ENCODE data around the gene WWOX. TPM values are rescaled to one million over a fixed set of nuclear protein-coding genes. Genes with fewer than 3 reads are reported as not detected.

WWOX gene
- total RNA-seq, 1 experiment from 2014 or later = 15.6 TPM

- H4K8ac ChIP-seq (replicated peaks; ENCODE audit: insufficient read length, low read depth, low read length) = no peak overlapping the region
- no peak overlapping the region; a peak in 1 of 7 replicates for H3K27ac Mint-ChIP-seq
- H2BK12ac ChIP-seq (ENCODE audit: insufficient read length, low read depth, low read length) = no peak overlapping the region
- TF ChIP-seq CTCF (conservative IDR thresholded peaks at IDR 0.05) = no peak
- no peak overlapping the region for H2BK5ac ChIP-seq (ENCODE audit: insufficient read length, low read length)
- H3K4me3 Mint-ChIP-seq = no peak overlapping the region
- WGBS (ENCODE audit: extremely low coverage, insufficient read length, low lambda C conversion rate) = no CpG with 5 or more reads among the region's 9 CpGs
- H3K14ac ChIP-seq (ENCODE audit: insufficient read depth, low read length) = no peak overlapping the region
- peaks cover 3 to 9% (median 5%) of the 10 kb centered on the region in 3 experiments; a peak in 6 of 7 replicates for H3K36me3 Mint-ChIP-seq (ENCODE audit: insufficient read depth in 1 of 3, low read depth in 3 of 3)
- H4K5ac ChIP-seq (ENCODE audit: insufficient read length, low read depth, low read length) = no peak overlapping the region
- no peak overlapping the region for H3K23ac ChIP-seq (ENCODE audit: insufficient read length, low read depth, low read length)
- no peak overlapping the region for H3K56ac ChIP-seq (ENCODE audit: insufficient read length, low read depth, low read length)
- no peaks in the 10 kb centered on the region for H3K27me3 Mint-ChIP-seq (ENCODE audit: low read depth)
- no peak overlapping the region for H3T11ph ChIP-seq (ENCODE audit: low read length)
- H2AK5ac ChIP-seq (ENCODE audit: insufficient read length, low read length) = no peak overlapping the region
- H3K9me3 ChIP-seq (ENCODE audit: control insufficient read depth, low read depth, low read length) = no peaks in the 10 kb centered on the region
- no peak overlapping the region for H2BK20ac ChIP-seq (ENCODE audit: low read depth, low read length, poor library complexity, severe bottlenecking)
- H3K9ac ChIP-seq (ENCODE audit: extremely low read depth, insufficient read length, low read length) = no peak overlapping the region
- no peak overlapping the region for H3K18ac ChIP-seq (ENCODE audit: insufficient read length, low read depth, low read length)
- H3K79me1 ChIP-seq (ENCODE audit: insufficient read depth, low read depth, low read length, poor library complexity, severe bottlenecking) = no peaks in the 10 kb centered on the region
- H3K4ac ChIP-seq (ENCODE audit: low read depth, low read length) = no peak overlapping the region
- no peak for DNase-seq
- peaks cover 8 to 13% of the 10 kb centered on the region in 2 experiments; a peak in 4 of 5 replicates for H3K9me3 Mint-ChIP-seq
- no peaks in the 10 kb centered on the region for H4K20me1 ChIP-seq (ENCODE audit: control insufficient read depth, insufficient read depth, insufficient read length)
- H3K27me3 ChIP-seq (ENCODE audit: insufficient read depth, low read length) = no peaks in the 10 kb centered on the region
- H3K27ac ChIP-seq (ENCODE audit: insufficient read length, low read depth, low read length) = no peak overlapping the region
- no peak overlapping the region for H2BK15ac ChIP-seq (ENCODE audit: low read depth, low read length)
- H3K4me1 Mint-ChIP-seq = peaks cover 8 to 10% of the 10 kb centered on the region in 2 experiments; a peak in 3 of 4 replicates
- H3K79me2 ChIP-seq (ENCODE audit: insufficient read depth, low read length) = no peaks in the 10 kb centered on the region
- H3K23me2 ChIP-seq (ENCODE audit: insufficient read length, low read depth, low read length, poor library complexity, severe bottlenecking) = no peaks in the 10 kb centered on the region
- no peak overlapping the region for H4K91ac ChIP-seq (ENCODE audit: insufficient read length, low read depth, low read length)
- no peak overlapping the region for H2AFZ ChIP-seq (ENCODE audit: low read length)
- H2BK120ac ChIP-seq (ENCODE audit: low read depth, low read length, poor library complexity, severe bottlenecking) = no peak overlapping the region
- H3K4me1 ChIP-seq (ENCODE audit: insufficient read depth, low read length) = no peaks in the 10 kb centered on the region
- H3K4me2 ChIP-seq (ENCODE audit: insufficient read depth, insufficient read length, low read length) = no peak overlapping the region
Measured at GRCh38 chr16:78461496-78462287, 362.2 kb downstream of the WWOX start.
